BLaER1 (cell line): ENCODE measurements around the gene TMEM187.
A peak's percentile ranks its signal among the peaks of the same experiment; 100 is the strongest.

Source experiments
- H3K27ac ChIP-seq: shearing (Covaris generic); formaldehyde crosslinking; 2 replicates; pipeline ENCODE4 v1.8.1; 2022
- H3K27me3 ChIP-seq: shearing (Covaris generic); formaldehyde crosslinking; 2 replicates; pipeline ENCODE4 v1.8.1; 2022
- H3K36me3 ChIP-seq: shearing (Covaris generic); formaldehyde crosslinking; 2 replicates; pipeline ENCODE4 v1.8.1; 2022
- H3K4me1 ChIP-seq: shearing (Covaris generic); formaldehyde crosslinking; 2 replicates; pipeline ENCODE4 v1.8.1; 2022
- H3K4me2 ChIP-seq: shearing (Covaris generic); formaldehyde crosslinking; 2 replicates; pipeline ENCODE4 v1.8.1; 2022
- H3K4me3 ChIP-seq: shearing (Covaris generic); formaldehyde crosslinking; 2 replicates; pipeline ENCODE4 v1.8.1; 2022
- H3K9ac ChIP-seq: shearing (Covaris generic); formaldehyde crosslinking; 2 replicates; pipeline ENCODE4 v1.8.1; 2022
- H3K9me3 ChIP-seq: shearing (Covaris generic); formaldehyde crosslinking; 2 replicates; pipeline ENCODE4 v1.8.1; 2022
- H4K20me1 ChIP-seq: shearing (Covaris generic); formaldehyde crosslinking; 2 replicates; pipeline ENCODE4 v1.8.1; 2022
- Cebpa-rat ChIP-seq: shearing (Covaris generic); IDR thresholded peaks from 2 replicates; pipeline ENCODE4 v1.8.1; 2022

TMEM187 gene

DNA sequence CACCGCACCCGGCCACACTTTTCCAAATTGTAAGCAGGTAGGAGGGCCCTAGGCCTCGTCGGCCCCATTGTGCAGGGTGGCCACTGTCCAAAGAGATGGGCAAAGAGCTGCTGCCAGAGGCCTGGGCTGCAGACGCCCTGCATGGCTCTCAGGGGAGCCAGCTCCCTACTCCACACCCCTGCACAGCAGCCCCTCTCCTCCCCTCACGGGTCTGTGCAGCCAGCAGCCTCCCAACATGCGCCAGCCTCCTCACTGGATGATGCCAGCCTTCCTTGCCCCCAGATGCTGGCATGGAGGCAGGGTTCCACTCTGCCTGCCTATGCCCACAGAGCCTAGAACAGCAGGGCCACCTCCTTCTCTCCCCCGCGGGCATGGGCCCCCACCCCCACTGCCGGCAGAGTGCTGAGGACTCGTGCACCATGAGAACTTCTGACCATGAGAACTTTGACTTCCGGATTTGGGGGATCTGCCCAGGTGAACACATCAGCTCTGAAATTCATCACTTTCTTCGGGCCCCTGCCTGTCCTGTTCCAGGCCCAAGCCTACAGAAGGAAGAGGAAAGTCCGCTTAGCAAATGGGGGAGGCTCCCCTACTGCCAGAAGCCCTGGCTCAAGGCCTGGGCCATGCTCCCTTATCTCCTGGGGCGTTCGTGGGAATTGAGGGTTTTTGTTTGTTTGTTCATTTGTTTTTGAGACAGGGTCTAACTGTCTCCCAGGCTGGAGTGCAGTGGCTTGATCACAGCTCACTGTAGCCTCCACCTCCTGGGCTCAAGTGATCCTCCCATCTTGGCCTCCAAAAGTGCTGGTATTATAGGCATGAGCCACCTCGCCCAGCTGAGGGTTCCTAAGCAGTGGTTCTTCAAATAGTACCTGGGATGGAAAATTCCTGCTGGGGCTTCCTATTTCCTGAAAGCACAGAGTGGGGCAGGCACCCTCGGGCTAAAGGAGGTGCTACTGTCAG is 39.1 kb downstream of the TMEM187 start:
- H3K4me2 ChIP-seq = no peak overlapping the region
- peaks cover 66% of the 10 kb centered on the region for H3K36me3 ChIP-seq
- H3K9ac ChIP-seq = no peak overlapping the region
- peaks cover 81% of the 10 kb centered on the region for H4K20me1 ChIP-seq
- H3K27me3 ChIP-seq = peaks cover 93% of the 10 kb centered on the region
- H3K4me1 ChIP-seq = peaks cover 97% of the 10 kb centered on the region
- H3K9me3 ChIP-seq = no peaks in the 10 kb centered on the region
- H3K4me3 ChIP-seq = no peak overlapping the region
- peak overlapping the region; percentile 63 for H3K27ac ChIP-seq
- TF ChIP-seq Cebpa-rat = no peak

DNA sequence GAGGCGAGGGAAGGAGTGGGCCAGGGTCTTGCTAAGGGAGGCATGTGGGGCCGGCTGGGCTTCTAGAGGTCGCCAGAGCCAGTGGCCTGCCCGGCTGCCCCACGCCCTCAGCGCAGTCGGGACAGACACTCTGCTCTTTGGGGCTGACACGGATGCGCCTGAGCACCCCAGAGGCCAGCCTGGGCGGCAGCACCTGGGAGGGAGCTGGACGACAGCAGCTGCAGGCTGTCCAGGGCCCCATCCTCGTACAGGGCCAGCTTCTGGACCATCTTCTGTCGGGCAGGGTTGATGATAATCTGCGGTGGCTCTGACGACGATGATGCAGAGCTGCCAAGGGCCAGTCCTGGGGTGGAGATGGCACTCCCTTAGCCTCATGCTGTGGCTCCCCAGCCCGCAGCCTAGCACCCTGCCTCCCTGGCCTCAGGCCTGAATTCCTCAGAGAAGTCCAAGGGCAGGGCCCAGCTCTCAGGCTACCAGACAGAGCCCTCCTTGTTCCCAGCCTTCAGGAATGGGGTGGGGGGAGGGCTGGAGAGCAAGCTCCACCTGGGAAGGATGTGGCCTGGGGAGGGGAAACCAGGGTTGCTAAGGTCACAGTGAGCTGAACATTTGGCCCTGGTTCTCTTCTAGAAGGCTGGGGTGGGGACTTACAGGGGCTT is 39.9 kb downstream of the TMEM187 start:
- peaks cover 74% of the 10 kb centered on the region for H3K36me3 ChIP-seq
- H3K9me3 ChIP-seq = no peaks in the 10 kb centered on the region
- no peak for TF ChIP-seq Cebpa-rat
- H3K4me1 ChIP-seq = peaks cover 97% of the 10 kb centered on the region
- peaks cover 81% of the 10 kb centered on the region for H4K20me1 ChIP-seq
- peak overlapping the region; percentile 63 for H3K27ac ChIP-seq
- peak overlapping the region; percentile 70 for H3K9ac ChIP-seq
- peak overlapping the region; percentile 66 for H3K4me2 ChIP-seq
- H3K4me3 ChIP-seq = 0 out of 2 replicates have a peak overlapping the region, but pooled peaks have one; percentile 20
- peaks cover 90% of the 10 kb centered on the region for H3K27me3 ChIP-seq

DNA sequence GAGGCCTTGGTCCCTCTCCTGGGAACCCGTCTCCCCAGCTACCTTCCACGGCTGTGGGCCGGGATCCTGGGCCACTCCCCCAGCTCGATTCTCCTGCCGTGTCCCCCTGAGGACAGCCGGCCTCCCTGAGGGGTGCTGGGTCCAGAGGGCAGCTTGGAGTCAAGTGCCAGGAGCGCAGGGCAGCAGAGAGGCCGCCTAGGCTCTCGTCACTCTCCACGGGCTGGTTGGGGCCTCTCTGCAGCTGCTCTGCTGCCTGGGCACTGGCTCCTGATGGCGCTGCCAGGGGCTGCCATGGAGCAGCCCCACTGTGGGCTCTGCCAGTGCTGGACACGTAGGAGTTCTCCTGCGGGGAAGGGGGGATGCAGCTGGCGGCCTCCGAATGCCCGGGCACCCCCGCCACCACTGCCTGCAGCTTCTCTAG is 40.5 kb downstream of the TMEM187 start:
- Histone ChIP-seq H3K36me3 (peaks cover 77% of the 10 kb centered on the region), H3K4me3 (0 out of 2 replicates have a peak overlapping the region, but pooled peaks have one; percentile 20), H3K27ac (peak overlapping the region; percentile 63), H3K4me2 (peak overlapping the region; percentile 66), H4K20me1 (peaks cover 82% of the 10 kb centered on the region), H3K27me3 (peaks cover 85% of the 10 kb centered on the region), H3K9ac (peak overlapping the region; percentile 70), H3K9me3 (no peaks in the 10 kb centered on the region), H3K4me1 (peaks cover 97% of the 10 kb centered on the region)
- no peak for TF ChIP-seq Cebpa-rat

DNA sequence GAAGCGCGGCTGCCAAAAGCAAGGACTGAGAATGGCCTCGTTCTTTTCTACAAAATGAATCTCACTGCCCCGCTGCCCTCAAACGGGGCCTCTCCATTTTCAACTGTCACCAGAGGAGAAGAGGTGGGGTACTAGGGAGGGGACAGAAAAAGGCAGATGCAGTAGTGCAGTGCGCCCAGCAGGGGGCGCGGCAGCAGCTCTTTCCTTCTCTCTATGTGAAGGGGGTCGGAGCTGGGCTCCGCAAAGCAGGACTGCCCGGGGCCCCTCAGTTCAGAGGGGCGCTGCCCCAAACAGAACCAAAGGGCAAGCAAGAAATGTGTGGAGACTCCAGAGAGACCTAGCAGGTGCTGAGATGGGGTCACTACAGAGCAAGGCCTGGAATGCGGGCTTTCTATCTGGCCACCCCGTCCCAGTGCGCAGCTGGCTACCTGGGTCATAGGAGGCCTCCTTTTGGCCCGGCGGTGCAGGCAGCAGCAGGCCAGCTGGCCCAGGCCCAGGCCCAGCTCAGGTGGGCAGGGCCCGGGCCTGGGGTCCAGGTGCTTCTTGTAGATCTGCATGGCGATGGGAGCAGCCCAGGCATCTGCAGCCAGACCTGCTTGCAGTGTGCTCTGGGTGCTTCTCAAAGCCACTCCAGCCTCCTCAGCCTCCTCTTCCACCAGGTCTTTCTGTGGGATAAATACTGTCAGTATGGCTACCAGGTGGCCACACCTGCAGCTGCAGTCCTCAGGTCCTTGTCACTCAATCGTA is 41.2 kb downstream of the TMEM187 start:
- Histone ChIP-seq H3K9me3 (no peaks in the 10 kb centered on the region), H4K20me1 (peaks cover 90% of the 10 kb centered on the region), H3K9ac (peak overlapping the region; percentile 70), H3K27me3 (peaks cover 77% of the 10 kb centered on the region), H3K4me3 (no peak overlapping the region), H3K4me2 (peak overlapping the region; percentile 66), H3K36me3 (peaks cover 81% of the 10 kb centered on the region), H3K4me1 (peaks cover 93% of the 10 kb centered on the region), H3K27ac (peak overlapping the region; percentile 63; the same call in 1 of the 2 replicates)
- TF ChIP-seq Cebpa-rat = no peak

DNA sequence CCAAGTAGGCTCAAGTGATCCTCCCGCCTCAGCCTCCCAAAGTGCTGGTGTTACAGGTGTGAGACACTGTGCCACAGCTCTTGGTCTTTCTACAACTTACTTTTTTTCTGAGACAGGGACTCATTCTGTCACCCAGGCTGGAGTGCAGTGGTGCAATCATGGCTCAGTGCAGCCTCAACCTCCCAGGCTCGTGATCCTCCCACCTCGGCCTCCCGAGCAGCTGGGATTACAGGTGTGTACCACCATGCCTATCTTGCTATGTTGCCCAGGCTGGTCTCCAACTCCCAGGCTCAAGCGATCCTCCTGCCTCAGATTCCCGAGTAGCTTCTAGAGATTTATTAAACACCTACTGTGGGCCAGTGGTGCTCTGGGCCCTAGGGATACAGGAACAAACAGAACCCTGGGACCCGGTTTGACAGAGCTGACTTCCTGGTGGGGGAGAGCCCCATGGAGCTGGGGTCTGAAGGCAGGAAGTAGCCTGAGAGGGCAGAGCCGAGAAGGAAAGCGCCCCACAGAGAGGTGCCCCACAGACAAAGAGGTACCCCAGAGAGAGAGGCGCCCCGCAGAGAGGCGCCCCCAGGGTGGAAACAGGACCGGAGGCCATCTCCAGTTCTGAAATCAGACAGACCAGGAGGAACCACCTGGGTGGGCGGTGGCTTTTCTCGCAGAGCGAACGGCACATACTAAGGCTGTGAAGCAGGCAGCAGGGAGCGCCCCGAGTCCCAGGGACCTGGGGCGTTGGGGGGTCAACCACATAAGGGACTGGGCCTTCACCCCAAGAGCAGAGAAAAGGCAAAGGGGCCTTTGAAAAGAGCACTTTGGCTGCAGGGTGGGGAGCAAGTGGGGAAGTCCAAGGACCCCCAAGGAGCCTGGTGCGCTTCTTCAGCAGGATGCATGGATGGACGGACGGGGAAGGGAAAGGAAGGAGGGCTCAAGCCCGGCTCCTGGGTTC is 42.2 kb downstream of the TMEM187 start:
- Histone ChIP-seq H4K20me1 (peaks cover 92% of the 10 kb centered on the region), H3K27me3 (peaks cover 70% of the 10 kb centered on the region)

GRCh38 chrX:154015581-154016264 is 43.2 kb downstream of the TMEM187 start:
- Histone ChIP-seq H3K9ac (peak overlapping the region; percentile 53), H3K9me3 (no peaks in the 10 kb centered on the region), H3K4me1 (peaks cover 77% of the 10 kb centered on the region), H4K20me1 (peaks cover 86% of the 10 kb centered on the region), H3K36me3 (peaks cover 72% of the 10 kb centered on the region), H3K27me3 (peaks cover 69% of the 10 kb centered on the region), H3K4me2 (peak overlapping the region; percentile 85), H3K27ac (peak overlapping the region; percentile 19; the same call in 1 of the 2 replicates), H3K4me3 (no peak overlapping the region; the same call in 1 of the 2 replicates)
- TF ChIP-seq Cebpa-rat = no peak

More for the DNA sequence above, 42.2 kb downstream of the TMEM187 start:
- no peak for TF ChIP-seq Cebpa-rat
- Histone ChIP-seq H3K4me1 (peaks cover 84% of the 10 kb centered on the region), H3K9me3 (no peaks in the 10 kb centered on the region), H3K27ac (0 out of 2 replicates have a peak overlapping the region, but pooled peaks have one; percentile 19), H3K36me3 (peaks cover 81% of the 10 kb centered on the region), H3K4me3 (no peak overlapping the region), H3K4me2 (peak overlapping the region; percentile 85; the same call in 1 of the 2 replicates), H3K9ac (peak overlapping the region; percentile 53; the same call in 1 of the 2 replicates)

- peaks cover 69% of the 10 kb centered on the region for H3K27me3 ChIP-seq
- no peak for TF ChIP-seq Cebpa-rat
- peaks cover 86% of the 10 kb centered on the region for H4K20me1 ChIP-seq
- no peak overlapping the region; the same call in 1 of the 2 replicates for H3K4me3 ChIP-seq
- 0 out of 2 replicates have a peak overlapping the region, but pooled peaks have one; percentile 19 for H3K27ac ChIP-seq
- peak overlapping the region; percentile 85 for H3K4me2 ChIP-seq
- H3K9ac ChIP-seq = peak overlapping the region; percentile 48
- H3K4me1 ChIP-seq = peaks cover 80% of the 10 kb centered on the region
- peaks cover 64% of the 10 kb centered on the region for H3K36me3 ChIP-seq
- no peaks in the 10 kb centered on the region for H3K9me3 ChIP-seq
Observed at GRCh38 chrX:154016366-154017076, 44.0 kb downstream of the TMEM187 start.
